ENCODE results near the gene BRD7. TPM values are rescaled to one million over a fixed set of nuclear protein-coding genes. Genes with fewer than 3 reads are reported as not detected.

Gene BRD7
- total RNA-seq, 1 donor from 2014 or later: 63.9 TPM

- no peak for ATAC-seq
These were observed 19.7 kb upstream of the BRD7 start for GRCh38 chr16:50388496-50388895.

GRCh38 chr16:50386774-50387173, 18.0 kb upstream of the BRD7 start:
- no peak for ATAC-seq

- ATAC-seq: no peak
These were observed 17.4 kb upstream of the BRD7 start for GRCh38 chr16:50386139-50386538.

- no peak for ATAC-seq
These were observed 15.8 kb upstream of the BRD7 start for GRCh38 chr16:50384500-50385135.

- peak; percentile 13 for ATAC-seq
These were observed 13.1 kb upstream of the BRD7 start for GRCh38 chr16:50381679-50382440.

GRCh38 chr16:50378417-50378816, 9.6 kb upstream of the BRD7 start:
- ATAC-seq: no peak

GRCh38 chr16:50377001-50377400, 8.2 kb upstream of the BRD7 start:
- no peak for ATAC-seq

GRCh38 chr16:50373780-50374179, 5.0 kb upstream of the BRD7 start:
- ATAC-seq: no peak

- no peak for ATAC-seq
These were observed 4.5 kb upstream of the BRD7 start for GRCh38 chr16:50373345-50373701.

- ATAC-seq: peak; percentile 84
These were observed 4.0 kb upstream of the BRD7 start for GRCh38 chr16:50372611-50373344.

GRCh38 chr16:50371936-50372595, 3.3 kb upstream of the BRD7 start:
- no peak for ATAC-seq

GRCh38 chr16:50371036-50371716, 2.4 kb upstream of the BRD7 start:
- no peak for ATAC-seq

GRCh38 chr16:50369133-50369804, 481 bp upstream of the BRD7 start:
- ATAC-seq: no peak

- ATAC-seq: peak; percentile 58
These were observed 895 bp downstream of the BRD7 start for GRCh38 chr16:50367777-50368409.

GRCh38 chr16:50365791-50366575, 2.8 kb downstream of the BRD7 start:
- no peak for ATAC-seq

GRCh38 chr16:50363656-50364055, 5.1 kb downstream of the BRD7 start:
- ATAC-seq: no peak

- peak; percentile 50 for ATAC-seq
These were observed 8.0 kb downstream of the BRD7 start for GRCh38 chr16:50360779-50361178.

- peak; percentile 61 for ATAC-seq
These were observed 8.6 kb downstream of the BRD7 start for GRCh38 chr16:50360033-50360778.

- ATAC-seq: no peak
These were observed 9.2 kb downstream of the BRD7 start for GRCh38 chr16:50359626-50360025.

Measured in esophagus mucosa (tissue), 1 donor.